Breast epithelium (tissue), 3 donors: ENCODE results near the gene CDC34.

Experiments
- CTCF ChIP-seq, 3 donors: fragments of 450-650 bp; IDR thresholded peaks; one replicate each; pipeline ENCODE4 v1.5.1; 2016 to 2017; ENCODE audit warnings: antibody characterized with exemption in 3 of 3, mild to moderate bottlenecking in 3 of 3, moderate library complexity in 3 of 3
- POLR2AphosphoS5 ChIP-seq, 3 donors: sonication (generic); formaldehyde crosslinking; IDR thresholded peaks; one replicate each; pipeline ENCODE4 v1.6.1; 2017; ENCODE audit warnings: antibody characterized with exemption in 3 of 3

GRCh38 chr19:498977-499623 is 32.5 kb upstream of the CDC34 start:
- TF ChIP-seq CTCF (IDR thresholded peaks at IDR 0.05): no peak
- no peak for TF ChIP-seq POLR2AphosphoS5 (IDR thresholded peaks at IDR 0.05)
